Left ventricle myocardium inferior (tissue), 1 donor: ENCODE data around the gene KIAA1217. TPM values are rescaled to one million over a fixed set of nuclear protein-coding genes. Genes with fewer than 3 reads are reported as not detected.

Experiments used
- DNase-seq: peaks from one replicate; pipeline ENCODE4 v3.0.0-alpha.2; 2020
- H3K27ac ChIP-seq: fragments of 200-600 bp; replicated peaks from 2 replicates; pipeline ENCODE4 v1.8.0; 2021
- H3K27me3 ChIP-seq: fragments of 200-600 bp; 2 replicates; pipeline ENCODE4 v1.8.0; 2021; ENCODE audit warnings: low read depth
- H3K36me3 ChIP-seq: fragments of 200-600 bp; 2 replicates; pipeline ENCODE4 v1.8.0; 2021
- H3K4me1 ChIP-seq: fragments of 200-600 bp; 2 replicates; pipeline ENCODE4 v1.8.0; 2021
- H3K4me3 ChIP-seq: fragments of 200-600 bp; 2 replicates; pipeline ENCODE4 v1.8.0; 2021; ENCODE audit warnings: mild to moderate bottlenecking, moderate library complexity
- H3K9me3 ChIP-seq: fragments of 200-600 bp; replicated peaks from 2 replicates; pipeline ENCODE4 v1.8.0; 2021
- intact Hi-C: fragments of 100-400 bp; cut with micrococcal nuclease; formaldehyde crosslinking; loops from one replicate; pipeline ENCODE4 v1.11.0; 2022
- total RNA-seq: library from RNA; stranded (reverse); fragmentation: NEBNext Ultra II Directional; extraction: Animal tissue kit (Norgen Biotek cat#: 25700); gene quantifications from one replicate; pipeline ENCODE4 v1.2.1, GENCODE V29; 2021
- TF ChIP-seq, protein P1 (sequence below): fragments of 200-600 bp; IDR thresholded peaks from 2 replicates; pipeline ENCODE4 v1.8.0; 2021; ENCODE audit warnings: antibody characterized with exemption, mild to moderate bottlenecking, borderline replicate concordance
- donor health status: DM: no; HTN: yes; CAD: no; lungs with severe emphysema.

Gene KIAA1217
- total RNA-seq, 1 donor from 2014 or later: 30.2 TPM

DNA sequence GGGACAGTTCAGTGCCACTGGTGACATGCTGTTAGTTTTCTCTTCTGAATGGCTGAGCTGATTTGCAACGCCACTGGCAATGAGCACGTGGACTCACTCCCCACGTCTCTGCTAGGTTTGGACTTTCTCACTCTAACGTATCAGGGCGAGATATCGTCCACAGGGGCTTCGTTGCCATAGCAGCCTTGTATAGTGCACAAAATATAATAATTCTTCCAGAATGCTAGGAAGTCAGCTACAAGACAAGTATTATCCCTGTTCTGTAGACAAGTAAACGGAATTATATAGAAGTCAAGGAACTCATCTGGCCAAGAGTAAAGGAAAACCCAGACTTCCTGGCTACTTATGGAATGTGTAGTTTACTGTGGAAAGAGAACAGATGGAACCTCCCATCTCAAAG is 288.0 kb downstream of the KIAA1217 start:
- no peak for DNase-seq
- Histone ChIP-seq H3K9me3 (no peaks in the 10 kb centered on the region), H3K36me3 (peaks cover 47% of the 10 kb centered on the region), H3K27ac (no peak overlapping the region), H3K27me3 (no peaks in the 10 kb centered on the region), H3K4me3 (no peak overlapping the region), H3K4me1 (peaks cover 6% of the 10 kb centered on the region)
- intact Hi-C loops: no loop called here
- TF ChIP-seq, protein P1, sequence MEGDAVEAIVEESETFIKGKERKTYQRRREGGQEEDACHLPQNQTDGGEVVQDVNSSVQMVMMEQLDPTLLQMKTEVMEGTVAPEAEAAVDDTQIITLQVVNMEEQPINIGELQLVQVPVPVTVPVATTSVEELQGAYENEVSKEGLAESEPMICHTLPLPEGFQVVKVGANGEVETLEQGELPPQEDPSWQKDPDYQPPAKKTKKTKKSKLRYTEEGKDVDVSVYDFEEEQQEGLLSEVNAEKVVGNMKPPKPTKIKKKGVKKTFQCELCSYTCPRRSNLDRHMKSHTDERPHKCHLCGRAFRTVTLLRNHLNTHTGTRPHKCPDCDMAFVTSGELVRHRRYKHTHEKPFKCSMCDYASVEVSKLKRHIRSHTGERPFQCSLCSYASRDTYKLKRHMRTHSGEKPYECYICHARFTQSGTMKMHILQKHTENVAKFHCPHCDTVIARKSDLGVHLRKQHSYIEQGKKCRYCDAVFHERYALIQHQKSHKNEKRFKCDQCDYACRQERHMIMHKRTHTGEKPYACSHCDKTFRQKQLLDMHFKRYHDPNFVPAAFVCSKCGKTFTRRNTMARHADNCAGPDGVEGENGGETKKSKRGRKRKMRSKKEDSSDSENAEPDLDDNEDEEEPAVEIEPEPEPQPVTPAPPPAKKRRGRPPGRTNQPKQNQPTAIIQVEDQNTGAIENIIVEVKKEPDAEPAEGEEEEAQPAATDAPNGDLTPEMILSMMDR: no peak

DNA sequence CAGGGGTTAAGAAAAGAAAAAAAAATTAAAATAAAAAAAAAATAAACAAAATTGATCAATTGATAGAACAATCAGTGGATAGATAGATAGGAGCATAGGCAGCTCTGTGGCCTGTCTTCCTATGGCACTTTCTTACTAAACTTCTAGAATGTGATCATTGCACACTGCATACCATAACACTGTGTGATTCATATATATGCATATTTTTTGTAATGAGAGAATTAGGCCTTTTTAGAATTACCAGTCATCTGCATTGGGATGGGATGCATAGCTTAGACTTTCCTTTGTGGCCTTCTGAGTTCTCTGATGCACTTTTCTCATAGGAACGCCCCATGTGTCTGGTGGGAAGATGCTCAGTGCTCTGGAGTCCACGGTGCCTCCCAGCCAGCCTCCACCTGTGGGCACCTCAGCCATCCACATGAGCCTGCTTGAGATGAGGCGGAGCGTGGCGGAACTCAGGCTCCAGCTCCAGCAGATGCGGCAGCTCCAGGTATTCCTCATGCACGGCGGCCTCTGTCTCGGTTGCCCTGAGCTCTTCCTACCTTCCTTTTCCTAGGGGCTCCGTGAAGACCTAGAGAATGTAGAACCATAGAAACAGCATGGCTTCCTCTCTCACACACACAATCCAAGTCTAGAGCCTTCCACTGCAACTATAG is 292.2 kb downstream of the KIAA1217 start:
- H3K9me3 ChIP-seq: no peaks in the 10 kb centered on the region
- H3K36me3 ChIP-seq: peaks cover 48% of the 10 kb centered on the region
- intact Hi-C loops: no loop called here

DNA sequence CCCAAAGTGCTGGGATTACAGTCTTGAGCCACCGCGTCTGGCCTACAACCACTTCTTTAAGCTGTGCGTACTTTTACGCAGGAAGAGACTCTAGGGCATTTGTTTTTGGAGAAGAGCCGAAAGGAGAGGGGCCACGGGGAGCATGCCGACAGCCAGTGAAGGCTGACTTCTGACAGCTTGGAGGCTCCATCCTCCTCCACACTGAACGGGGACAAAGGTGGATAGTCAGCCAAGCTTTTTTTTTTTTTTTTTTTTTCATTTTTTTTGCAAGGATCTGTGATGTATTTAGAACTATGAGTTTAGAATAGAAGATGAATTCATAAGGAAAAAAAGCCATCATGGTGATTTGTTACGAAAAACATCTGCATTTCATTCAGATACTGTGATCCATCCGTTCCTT is 293.1 kb downstream of the KIAA1217 start:
- DNase-seq: no peak
- Histone ChIP-seq H3K36me3 (peaks cover 48% of the 10 kb centered on the region), H3K27ac (no peak overlapping the region), H3K4me3 (no peak overlapping the region), H3K27me3 (no peaks in the 10 kb centered on the region), H3K9me3 (peaks cover 5% of the 10 kb centered on the region), H3K4me1 (no peaks in the 10 kb centered on the region)
- intact Hi-C loops: no loop called here
- TF ChIP-seq, protein P1: no peak

More for the DNA sequence above, 292.2 kb downstream of the KIAA1217 start:
- Histone ChIP-seq H3K27ac (no peak overlapping the region), H3K4me1 (no peaks in the 10 kb centered on the region), H3K4me3 (no peak overlapping the region), H3K27me3 (no peaks in the 10 kb centered on the region)
- TF ChIP-seq, protein P1: no peak
- DNase-seq: no peak

DNA sequence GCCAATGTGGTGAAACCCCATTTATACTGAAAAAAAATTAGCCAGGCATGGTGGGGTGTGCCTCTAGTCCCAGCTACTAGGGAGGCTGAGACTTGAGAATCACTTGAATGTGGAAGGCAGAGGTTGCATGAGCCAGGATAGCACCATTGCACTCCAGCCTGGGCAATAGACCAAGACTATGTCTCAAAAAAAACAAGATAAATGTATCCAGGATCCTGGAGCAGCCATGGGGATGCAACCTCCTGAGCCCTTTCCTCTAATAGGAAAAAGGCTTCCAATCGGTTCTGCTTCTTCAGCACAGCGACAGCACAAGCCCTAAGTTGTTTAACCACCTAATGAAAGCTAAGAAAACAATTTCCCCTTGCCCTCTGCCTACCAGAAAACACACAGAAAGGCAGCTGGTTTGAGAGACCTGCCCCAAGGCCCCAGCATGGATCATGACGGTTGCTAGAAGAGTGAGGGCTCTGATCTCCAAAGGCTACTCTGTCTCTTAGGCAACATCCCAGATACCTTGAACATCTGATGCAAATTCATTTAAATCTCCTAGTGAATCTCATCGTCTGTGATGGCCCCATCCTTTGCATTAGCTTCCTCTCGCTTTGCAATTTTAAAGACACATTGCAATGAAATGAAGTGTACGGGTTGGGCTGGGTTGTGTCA is 294.0 kb downstream of the KIAA1217 start:
- no peaks in the 10 kb centered on the region for H3K27me3 ChIP-seq
- TF ChIP-seq, protein P1: no peak
- intact Hi-C loops: no loop called here
- H3K36me3 ChIP-seq: peaks cover 46% of the 10 kb centered on the region
- H3K27ac ChIP-seq: no peak overlapping the region
- no peak overlapping the region for H3K4me3 ChIP-seq
- H3K9me3 ChIP-seq: peaks cover 7% of the 10 kb centered on the region
- no peak for DNase-seq
- no peaks in the 10 kb centered on the region for H3K4me1 ChIP-seq

DNA sequence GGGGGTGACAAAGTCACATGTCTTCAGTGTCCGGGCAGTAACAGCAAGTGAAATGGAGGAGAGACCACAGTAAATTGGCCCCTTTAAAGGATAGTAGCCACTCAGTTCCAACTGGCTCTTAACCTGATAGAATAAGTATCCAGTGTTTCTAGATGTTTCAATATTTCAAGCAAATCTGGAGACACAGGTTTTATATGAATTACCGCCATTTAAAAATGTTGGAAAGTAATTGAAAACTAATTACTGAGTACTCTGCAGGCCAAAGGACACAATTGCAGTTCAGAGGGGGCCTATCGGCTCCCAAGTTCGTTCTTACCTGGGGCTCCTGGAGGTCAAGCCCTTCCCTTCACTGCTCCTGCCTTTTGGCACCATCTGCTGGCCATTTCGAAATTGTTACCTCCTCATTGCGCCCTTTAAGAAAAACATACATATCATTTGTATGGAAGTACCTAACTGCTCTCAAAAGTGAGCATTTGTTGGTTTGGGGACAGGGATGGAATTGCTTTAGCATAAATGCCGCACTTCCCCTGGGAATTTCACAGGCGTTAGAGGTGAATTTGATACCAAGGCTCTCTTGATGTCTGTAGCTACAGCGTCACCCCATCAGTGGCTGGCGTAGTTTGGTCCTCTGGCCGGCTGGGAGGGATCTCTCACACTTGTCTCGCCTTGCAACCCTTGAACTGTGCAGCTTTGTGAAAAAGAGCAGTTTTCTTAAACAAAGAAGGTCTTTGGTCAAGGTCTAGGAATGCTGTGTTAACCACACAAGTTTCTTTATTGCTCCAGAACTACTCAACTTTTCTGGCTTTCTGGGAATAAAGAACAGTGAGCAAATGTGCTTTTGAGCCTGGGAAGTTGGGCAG is 294.8 kb downstream of the KIAA1217 start:
- Histone ChIP-seq H3K27ac (no peak overlapping the region), H3K36me3 (peaks cover 46% of the 10 kb centered on the region), H3K4me1 (no peaks in the 10 kb centered on the region), H3K4me3 (no peak overlapping the region), H3K27me3 (no peaks in the 10 kb centered on the region), H3K9me3 (peaks cover 7% of the 10 kb centered on the region)
- intact Hi-C loops: no loop called here
- TF ChIP-seq, protein P1: peak; percentile 65
- no peak for DNase-seq
